AG04449 (cell line): ENCODE data around the gene ARHGEF25.

ENCODE experiments used
- CTCF ChIA-PET: fragments of 350-600 bp; formaldehyde crosslinking; extraction: SDS; loops from one replicate; lab custom pipeline; 2021; ENCODE audit warnings: antibody characterized with exemption; lab: Yijun Ruan, JAX
- POLR2A ChIA-PET: fragments of 400-600, 350-600 bp; formaldehyde crosslinking; extraction: SDS; loops from one replicate; lab custom pipeline; 2020; ENCODE audit warnings: antibody characterized with exemption, inconsistent platforms; lab: Yijun Ruan, JAX
- DNase-seq: peaks from one replicate; pipeline ENCODE4 v3.0.0-alpha.2; 2010; ENCODE audit warnings: low read depth, low spot score
- H3K4me3 ChIP-seq: 2 replicates; pipeline ENCODE4 v1.5.1; 2011; ENCODE audit warnings: low read depth, mild to moderate bottlenecking, control low read depth, low read length
- TF ChIP-seq, protein P1 (sequence below): IDR thresholded peaks from one replicate; pipeline ENCODE4 v1.5.1; 2011; ENCODE audit warnings: mild to moderate bottlenecking, moderate library complexity, low read length, control low read depth, inconsistent platforms; ENCODE audit not compliant: insufficient read depth; ENCODE audit errors: missing control alignments

Gene ARHGEF25

DNA sequence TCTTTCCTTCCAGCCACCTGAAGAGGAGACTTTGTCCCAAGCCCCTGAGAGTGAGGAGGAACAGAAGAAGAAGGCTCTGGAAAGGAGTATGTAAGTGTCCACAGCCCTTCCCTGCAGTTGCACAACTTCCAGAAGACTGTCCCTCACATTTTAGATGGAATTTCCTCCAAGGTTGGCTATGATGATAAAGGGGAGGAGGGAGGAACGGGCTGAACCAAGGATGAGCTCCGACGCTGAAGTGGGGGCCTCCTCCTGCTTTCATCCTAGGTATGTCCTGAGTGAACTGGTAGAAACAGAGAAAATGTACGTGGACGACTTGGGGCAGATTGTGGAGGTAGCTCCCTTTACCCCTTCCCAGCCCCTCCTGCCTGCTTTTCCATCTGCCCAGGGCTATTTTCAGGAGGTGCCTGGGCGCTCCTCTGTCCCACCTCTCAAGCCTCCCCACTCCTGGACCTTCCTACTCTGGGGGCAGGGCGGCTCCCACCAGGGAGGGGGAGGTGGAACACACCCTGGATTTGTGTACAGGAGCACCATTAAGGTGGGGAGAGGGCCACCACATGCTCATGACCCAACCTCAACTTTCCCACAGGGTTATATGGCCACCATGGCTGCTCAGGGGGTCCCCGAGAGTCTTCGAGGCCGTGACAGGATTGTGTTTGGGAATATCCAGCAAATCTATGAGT, 2.3 kb downstream of the ARHGEF25 start:
- H3K4me3 ChIP-seq: no peak overlapping the region
- TF ChIP-seq, protein P1, sequence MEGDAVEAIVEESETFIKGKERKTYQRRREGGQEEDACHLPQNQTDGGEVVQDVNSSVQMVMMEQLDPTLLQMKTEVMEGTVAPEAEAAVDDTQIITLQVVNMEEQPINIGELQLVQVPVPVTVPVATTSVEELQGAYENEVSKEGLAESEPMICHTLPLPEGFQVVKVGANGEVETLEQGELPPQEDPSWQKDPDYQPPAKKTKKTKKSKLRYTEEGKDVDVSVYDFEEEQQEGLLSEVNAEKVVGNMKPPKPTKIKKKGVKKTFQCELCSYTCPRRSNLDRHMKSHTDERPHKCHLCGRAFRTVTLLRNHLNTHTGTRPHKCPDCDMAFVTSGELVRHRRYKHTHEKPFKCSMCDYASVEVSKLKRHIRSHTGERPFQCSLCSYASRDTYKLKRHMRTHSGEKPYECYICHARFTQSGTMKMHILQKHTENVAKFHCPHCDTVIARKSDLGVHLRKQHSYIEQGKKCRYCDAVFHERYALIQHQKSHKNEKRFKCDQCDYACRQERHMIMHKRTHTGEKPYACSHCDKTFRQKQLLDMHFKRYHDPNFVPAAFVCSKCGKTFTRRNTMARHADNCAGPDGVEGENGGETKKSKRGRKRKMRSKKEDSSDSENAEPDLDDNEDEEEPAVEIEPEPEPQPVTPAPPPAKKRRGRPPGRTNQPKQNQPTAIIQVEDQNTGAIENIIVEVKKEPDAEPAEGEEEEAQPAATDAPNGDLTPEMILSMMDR: no peak
- CTCF ChIA-PET: interaction anchor here (1.0 to 9.9 kb wide), 5 partner anchors 7 to 30 kb away, joined by 5 to 113 read pairs (median 8); partner anchors contain the start of genes B4GALNT1 and DTX3
- no peak for DNase-seq
- POLR2A ChIA-PET: interaction anchor here (0.7 kb wide), 1 partner anchor 18 kb away, joined by 3 read pairs; no protein-coding TSS in a partner anchor

DNA sequence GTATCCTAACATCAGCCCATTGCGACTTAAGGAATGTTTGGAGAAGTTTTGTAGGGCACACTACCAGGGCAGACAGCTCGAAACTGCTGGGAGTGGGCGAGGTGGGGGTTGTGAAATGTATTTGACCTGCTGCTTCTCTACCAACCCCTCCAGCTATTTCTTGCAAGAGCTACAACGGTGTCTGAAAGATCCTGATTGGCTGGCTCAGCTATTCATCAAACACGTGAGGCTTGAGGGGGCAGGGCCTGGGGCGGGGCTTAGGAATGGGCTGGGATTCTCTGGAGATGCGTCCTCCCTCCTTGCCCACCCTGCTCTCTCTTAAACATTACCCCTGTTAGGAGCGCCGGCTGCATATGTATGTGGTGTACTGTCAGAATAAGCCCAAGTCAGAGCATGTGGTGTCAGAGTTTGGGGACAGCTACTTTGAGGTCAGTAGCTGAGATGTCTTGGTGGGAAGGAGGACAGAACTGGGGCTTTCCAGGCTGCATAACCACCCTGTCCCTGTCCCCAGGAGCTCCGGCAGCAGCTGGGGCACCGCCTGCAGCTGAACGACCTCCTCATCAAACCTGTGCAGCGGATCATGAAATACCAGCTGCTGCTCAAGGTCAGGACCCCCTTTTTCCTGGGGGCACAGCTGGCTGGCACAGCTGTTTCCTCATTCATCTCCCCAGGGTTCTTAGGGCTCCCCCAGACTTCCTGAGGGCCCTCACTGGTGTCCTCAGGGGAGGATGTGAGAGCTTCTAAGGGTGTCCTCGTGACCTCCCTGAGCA, 3.1 kb downstream of the ARHGEF25 start:
- DNase-seq: no peak
- no peak overlapping the region for H3K4me3 ChIP-seq
- TF ChIP-seq, protein P1: no peak
- ChIA-PET CTCF (interaction anchor here (1.0 to 9.9 kb wide), 6 partner anchors 8 to 31 kb away, joined by 4 to 113 read pairs (median 6); partner anchors contain the start of genes B4GALNT1 and DTX3), POLR2A (interaction anchor here (1.2 to 1.4 kb wide), 2 partner anchors 9 to 10 kb away, joined by 3 to 4 read pairs; no protein-coding TSS in a partner anchor)

DNA sequence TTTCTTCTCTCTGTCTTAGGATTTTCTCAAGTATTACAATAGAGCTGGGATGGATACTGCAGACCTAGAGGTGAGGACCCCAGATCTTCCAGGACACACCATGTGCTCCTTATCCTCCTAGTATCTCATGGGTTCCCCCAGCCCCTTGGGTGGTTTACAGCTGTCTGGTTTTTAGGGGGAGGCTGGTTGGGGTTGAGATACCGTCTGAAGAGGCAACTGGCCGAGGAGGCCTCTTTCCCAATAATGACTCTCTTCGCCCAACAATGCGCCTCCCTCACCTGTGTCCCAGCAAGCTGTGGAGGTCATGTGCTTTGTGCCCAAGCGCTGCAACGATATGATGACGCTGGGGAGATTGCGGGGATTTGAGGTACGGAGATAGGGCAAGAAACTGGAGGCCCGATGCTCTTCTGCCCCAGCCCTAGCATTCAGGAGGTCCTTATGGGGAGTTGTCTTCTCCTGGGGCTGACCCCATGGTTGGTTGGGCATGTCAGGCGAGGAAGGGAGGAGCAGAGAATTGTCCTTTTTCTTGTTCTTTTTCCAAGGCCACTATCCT, 3.8 kb downstream of the ARHGEF25 start:
- CTCF ChIA-PET: interaction anchor here (1.1 to 9.9 kb wide), 4 partner anchors 9 to 32 kb away, joined by 4 to 113 read pairs (median 8); partner anchors contain the start of gene B4GALNT1

DNA sequence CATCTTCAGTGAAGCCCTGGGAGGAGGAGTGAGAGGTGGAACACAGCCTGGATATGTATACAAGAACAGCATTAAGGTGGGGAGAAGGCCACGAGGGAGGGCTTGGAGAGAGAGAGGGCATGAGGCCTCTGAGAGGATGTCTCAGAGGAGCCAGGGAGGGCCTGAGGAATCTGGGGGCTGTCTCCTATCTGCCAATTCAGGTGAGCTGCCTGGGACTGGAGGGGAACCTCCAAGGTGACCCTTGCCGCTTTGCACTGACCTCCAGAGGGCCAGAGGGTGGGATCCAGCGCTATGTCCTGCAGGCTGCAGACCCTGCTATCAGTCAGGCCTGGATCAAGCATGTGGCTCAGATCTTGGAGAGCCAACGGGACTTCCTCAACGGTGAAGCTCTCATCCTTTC, 4.4 kb downstream of the ARHGEF25 start:
- no peak overlapping the region for H3K4me3 ChIP-seq
- DNase-seq: no peak
- ChIA-PET POLR2A (interaction anchor here (1.2 to 1.4 kb wide), 2 partner anchors 9 to 23 kb away, joined by 3 read pairs; no protein-coding TSS in a partner anchor), CTCF (interaction anchor here (1.0 to 9.9 kb wide), 6 partner anchors 8 to 157 kb away, joined by 3 to 113 read pairs (median 6); partner anchors contain the start of gene B4GALNT1)
- TF ChIP-seq, protein P1: no peak

More for the DNA sequence above, 3.8 kb downstream of the ARHGEF25 start:
- no peak for DNase-seq
- no peak overlapping the region for H3K4me3 ChIP-seq
- POLR2A ChIA-PET: interaction anchor here (1.2 to 1.4 kb wide), 3 partner anchors 10 to 22 kb away, joined by 3 to 4 read pairs (median 3); no protein-coding TSS in a partner anchor
- TF ChIP-seq, protein P1: no peak

DNA sequence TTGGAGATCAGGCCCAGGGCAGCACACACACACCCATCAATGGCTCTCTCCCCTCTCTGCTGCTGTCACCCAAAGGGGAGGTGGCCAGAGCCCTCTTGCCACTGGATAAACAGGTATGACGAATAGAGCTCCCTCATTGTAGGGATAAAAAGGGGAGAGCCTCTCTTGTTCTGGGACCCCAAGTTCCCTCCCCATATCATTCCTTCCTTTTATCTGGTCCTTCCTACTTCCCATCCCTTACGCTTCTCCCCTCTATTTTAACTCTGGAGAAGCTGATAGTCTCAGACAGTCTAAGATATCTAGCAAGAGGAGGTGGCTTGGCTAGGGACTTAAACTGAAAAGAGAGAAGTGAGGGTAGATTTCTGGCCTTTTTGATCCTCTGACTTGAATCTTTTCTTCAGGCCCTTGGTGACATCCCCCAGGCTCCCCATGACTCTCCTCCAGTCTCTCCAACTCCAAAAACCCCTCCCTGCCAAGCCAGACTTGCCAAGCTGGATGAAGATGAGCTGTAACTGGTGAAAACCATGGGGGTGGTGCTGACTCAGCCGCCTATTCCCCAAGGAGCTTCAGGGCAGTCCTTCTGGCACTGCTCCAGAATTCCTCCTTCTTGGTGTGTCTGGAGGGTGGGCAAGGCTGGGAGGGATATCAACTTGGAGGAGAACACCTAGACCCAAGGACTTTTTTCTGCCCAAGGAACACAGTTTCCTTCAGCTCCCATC, 5.3 kb downstream of the ARHGEF25 start:
- TF ChIP-seq, protein P1: no peak
- no peak for DNase-seq
- ChIA-PET CTCF (interaction anchor here (1.0 to 9.9 kb wide), 5 partner anchors 12 to 158 kb away, joined by 3 to 113 read pairs (median 8); partner anchors contain the start of gene B4GALNT1), POLR2A (no interaction called here)
- H3K4me3 ChIP-seq: no peak overlapping the region
